GM12891 (cell line): ENCODE data around the gene OPRL1.
"Not testable (repeated sequence)": the region's sequence is repeated elsewhere in the genome, so short reads cannot be mapped to it uniquely, and the experiment has no call there.

Source experiments
- DNase-seq: peaks from one replicate; pipeline ENCODE4 v3.0.0; 2011; ENCODE audit warnings: low spot score; ENCODE audit not compliant: insufficient read length
- FAIRE-seq: peaks from 2 replicates; lab custom pipeline; 2011; peaks lifted over from hg19 to GRCh38; lab: Jason Lieb, UNC
- PAX5 ChIP-seq: IDR thresholded peaks from 2 replicates; pipeline ENCODE4 v1.6.1; 2011; ENCODE audit warnings: low read length, moderate library complexity, mild to moderate bottlenecking; ENCODE audit not compliant: insufficient read depth, severe bottlenecking
- POLR2A ChIP-seq: IDR thresholded peaks from 2 replicates; pipeline ENCODE4 v1.6.1; 2011; ENCODE audit warnings: low read depth, low read length, control low read depth
- POLR2AphosphoS5 ChIP-seq: IDR thresholded peaks from 2 replicates; pipeline ENCODE4 v1.6.1; 2011; ENCODE audit warnings: low read depth, low read length, control low read depth
- POU2F2 ChIP-seq: IDR thresholded peaks from 2 replicates; pipeline ENCODE4 v1.6.1; 2011; ENCODE audit warnings: low read depth, mild to moderate bottlenecking, control low read depth, low read length, moderate library complexity
- SPI1 ChIP-seq: IDR thresholded peaks from 2 replicates; pipeline ENCODE4 v1.6.1; 2011; ENCODE audit warnings: low read depth, low read length, control low read depth
- TAF1 ChIP-seq: IDR thresholded peaks from 2 replicates; pipeline ENCODE4 v1.6.1; 2011; ENCODE audit warnings: low read depth, low read length, control low read depth

Gene OPRL1

DNA sequence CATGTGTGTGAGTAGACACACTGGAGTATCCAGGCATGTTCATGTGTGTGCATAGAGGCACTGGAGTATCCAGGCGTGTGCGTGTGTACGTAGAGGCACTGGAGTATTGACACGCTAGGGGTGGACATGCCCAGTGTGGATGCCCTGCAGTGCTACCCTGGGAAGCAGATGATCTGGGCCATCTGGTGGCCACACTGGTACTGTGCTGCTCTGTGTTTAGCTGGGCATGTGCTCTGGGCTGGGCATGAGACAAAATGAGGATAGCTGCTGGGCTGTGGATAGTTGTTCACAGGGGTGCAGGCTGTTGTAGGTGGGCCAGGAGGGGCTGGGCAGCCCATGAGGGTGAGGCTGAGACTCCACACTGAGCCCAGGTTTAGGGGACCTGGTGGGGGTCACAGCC lies 51.5 kb downstream of the OPRL1 start:
- DNase-seq (no peak), FAIRE-seq (no peak)
- no peak for TF ChIP-seq POU2F2
- TF ChIP-seq PAX5, result no peak
- TF ChIP-seq SPI1, result no peak

DNA sequence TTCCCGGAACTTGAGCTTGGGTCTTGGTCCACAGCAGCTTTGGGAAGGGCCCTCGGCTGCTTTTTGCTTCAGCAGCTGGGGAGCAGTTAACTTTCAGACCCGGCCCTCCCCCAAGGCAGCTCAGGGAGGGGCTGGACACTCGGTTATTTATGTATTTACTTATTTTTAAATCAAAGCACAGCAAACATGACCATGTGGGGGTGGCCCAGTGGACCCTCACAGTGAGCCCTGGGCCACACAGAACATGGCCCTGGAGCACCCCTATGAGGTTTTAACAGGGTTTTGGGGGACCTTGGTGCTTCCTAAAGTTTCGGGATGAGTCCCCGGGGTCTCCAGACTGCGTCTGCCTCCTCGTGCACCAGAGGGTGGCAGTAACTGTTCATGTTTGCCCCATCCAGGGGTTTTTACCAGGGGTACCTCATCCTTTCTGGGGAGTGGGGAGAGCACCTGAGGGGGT lies 54.1 kb downstream of the OPRL1 start:
- no peak for FAIRE-seq

DNA sequence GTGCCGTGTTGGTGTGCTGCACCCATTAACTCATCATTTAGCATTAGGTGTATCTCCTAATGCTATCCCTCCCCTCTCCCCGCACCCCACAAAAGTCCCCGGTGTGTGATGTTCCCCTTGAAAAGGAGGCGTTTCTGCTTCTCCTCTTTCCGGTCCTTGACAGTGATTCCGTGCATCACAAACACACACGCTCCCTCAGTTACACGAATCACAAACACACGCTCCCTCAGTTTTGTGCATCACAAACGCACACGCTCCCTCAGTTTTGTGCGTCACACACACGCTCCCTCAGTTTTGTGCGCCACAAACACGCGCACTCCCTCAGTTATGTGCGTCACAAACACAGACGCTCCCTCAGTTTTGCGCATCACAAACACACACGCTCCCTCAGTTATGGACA lies 54.9 kb downstream of the OPRL1 start:
- not testable (repeated sequence) for DNase-seq, FAIRE-seq

More for the DNA sequence above, 54.1 kb downstream of the OPRL1 start:
- TF ChIP-seq POLR2AphosphoS5 (no peak), POLR2A (no peak), SPI1 (no peak), PAX5 (no peak)
- DNase-seq, result no peak

DNA sequence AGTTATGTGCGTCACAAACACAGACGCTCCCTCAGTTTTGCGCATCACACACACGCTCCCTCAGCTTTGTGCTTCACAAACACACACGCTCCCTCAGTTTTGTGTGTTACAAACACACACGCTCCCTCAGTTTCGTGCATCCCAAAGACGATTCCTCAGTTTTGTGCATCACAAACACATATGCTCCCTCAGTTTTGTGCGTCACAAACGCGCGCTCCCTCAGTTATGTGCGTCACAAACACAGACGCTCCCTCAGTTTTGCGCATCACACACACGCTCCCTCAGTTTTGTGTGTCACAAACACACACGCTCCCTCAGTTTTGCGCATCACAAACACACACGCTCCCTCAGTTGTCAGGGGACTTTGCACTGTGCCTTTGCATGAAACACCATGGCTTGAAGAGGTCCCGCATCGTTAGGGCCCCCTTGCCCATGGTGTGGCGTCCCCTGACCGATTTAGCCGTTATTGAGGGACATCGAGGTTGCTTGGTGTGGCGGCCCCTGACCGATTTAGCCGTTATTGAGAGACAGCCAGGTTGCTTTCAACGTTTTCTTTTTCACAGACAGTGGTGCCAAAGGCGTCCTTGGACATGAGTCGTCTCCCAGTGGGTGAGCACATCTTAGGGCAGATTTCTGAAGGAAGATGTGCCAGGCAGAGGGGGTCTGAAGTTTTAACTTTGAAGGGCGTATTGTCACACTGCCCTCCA lies 56.3 kb downstream of the OPRL1 start:
- DNase-seq, result no peak
- no peak for FAIRE-seq
- TF ChIP-seq POU2F2 (no peak), POLR2A (no peak), SPI1 (no peak), PAX5 (no peak), TAF1 (no peak), POLR2AphosphoS5 (no peak)

DNA sequence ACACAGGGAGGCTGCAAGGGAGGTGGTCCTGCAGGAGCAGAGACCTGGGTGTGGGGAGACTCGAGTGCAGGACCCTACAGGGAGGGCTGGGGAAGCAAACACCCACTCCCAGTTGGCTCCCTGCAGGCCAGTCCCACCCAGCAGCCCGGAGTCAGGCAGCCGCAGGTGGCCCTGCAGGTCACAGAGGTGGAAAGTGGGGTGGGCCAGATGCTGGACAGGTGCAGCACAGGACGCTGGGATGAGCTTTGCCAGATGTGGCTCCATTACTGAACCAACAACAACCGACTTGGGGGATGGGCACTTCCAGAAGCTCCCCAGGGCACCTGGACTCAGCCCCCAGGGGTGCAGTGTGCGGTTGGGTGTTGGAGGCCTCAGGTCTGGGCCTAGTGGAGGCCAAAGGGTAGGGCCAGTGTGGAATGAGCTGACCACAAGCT lies 57.7 kb downstream of the OPRL1 start:
- FAIRE-seq, result no peak
- TF ChIP-seq POU2F2 (no peak), SPI1 (no peak), POLR2AphosphoS5 (no peak), TAF1 (no peak), PAX5 (no peak)

DNA sequence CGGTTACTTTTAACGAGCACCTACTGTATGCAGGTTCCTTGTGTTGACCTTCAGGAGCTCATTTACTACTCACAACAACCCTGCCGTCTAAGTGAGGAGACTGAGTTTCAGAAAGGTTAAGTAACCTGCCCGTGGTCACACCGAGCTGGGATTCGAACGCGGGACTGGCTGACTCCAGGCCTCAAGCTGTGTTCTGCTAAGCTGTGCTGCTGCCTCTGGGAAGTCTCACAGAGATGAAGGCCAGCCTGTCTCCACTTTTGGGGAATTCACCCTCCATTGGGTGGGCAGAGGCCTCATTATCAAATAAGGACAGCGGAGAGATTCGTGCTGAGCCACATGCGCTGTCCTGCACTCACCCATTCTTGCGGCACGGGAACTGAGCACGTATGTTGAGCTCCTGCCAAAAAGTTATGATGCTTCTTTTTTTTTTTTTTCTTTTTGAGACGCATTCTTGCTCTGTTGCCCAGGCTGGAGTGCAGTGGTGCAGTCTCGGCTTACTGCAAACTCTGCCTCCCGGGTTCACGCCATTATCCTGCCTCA lies 58.5 kb downstream of the OPRL1 start:
- TF ChIP-seq POLR2AphosphoS5, result no peak
- no peak for TF ChIP-seq PAX5
- TF ChIP-seq TAF1, result no peak
- TF ChIP-seq POU2F2, result no peak
- TF ChIP-seq SPI1, result no peak
- no peak for TF ChIP-seq POLR2A
- DNase-seq (no peak), FAIRE-seq (no peak)

More for the DNA sequence above, 57.7 kb downstream of the OPRL1 start:
- DNase-seq, result no peak

DNA sequence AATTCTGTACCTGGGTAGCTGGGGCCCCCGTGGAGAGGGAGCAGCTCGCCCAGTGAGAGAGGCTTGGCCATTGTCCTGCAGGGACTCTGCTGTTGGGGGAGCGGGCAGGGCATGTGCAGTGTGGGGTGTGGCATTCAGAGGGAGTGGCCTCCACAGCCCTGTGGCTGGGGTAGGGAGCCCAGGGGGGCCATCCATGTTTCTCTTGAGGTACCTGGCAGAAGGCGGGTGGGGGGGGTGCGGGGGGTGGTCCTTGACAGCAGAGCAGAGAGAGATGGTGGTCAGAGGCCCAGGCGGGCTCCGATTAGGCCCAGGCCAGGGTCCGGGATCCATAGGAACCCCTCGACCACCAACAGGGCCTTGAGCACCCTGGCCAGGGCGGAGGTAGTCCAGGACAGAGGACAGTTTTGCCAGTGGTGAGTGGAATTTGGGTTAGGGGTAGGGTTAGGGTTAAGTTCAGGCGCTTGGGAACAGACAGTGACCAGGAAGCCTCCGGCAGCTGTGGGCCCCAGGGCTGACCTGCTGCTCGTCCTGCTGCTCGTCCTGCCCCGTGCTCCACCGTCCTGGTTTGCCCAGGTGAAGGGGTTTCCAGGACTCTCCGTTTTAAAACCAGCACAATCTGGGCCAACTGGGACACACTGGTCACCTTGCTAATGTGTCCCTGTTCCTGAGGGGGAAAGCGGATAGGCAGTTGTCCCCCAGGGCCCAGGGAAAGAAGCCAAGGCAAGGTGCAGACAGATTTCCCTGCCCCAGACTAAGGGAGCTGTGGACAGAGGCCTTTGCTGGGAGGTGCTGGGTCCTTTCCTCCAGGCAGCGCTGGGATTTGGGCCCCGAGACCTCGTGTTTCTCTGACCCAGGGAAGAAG lies 59.5 kb downstream of the OPRL1 start:
- FAIRE-seq (no peak), DNase-seq (no peak)

DNA sequence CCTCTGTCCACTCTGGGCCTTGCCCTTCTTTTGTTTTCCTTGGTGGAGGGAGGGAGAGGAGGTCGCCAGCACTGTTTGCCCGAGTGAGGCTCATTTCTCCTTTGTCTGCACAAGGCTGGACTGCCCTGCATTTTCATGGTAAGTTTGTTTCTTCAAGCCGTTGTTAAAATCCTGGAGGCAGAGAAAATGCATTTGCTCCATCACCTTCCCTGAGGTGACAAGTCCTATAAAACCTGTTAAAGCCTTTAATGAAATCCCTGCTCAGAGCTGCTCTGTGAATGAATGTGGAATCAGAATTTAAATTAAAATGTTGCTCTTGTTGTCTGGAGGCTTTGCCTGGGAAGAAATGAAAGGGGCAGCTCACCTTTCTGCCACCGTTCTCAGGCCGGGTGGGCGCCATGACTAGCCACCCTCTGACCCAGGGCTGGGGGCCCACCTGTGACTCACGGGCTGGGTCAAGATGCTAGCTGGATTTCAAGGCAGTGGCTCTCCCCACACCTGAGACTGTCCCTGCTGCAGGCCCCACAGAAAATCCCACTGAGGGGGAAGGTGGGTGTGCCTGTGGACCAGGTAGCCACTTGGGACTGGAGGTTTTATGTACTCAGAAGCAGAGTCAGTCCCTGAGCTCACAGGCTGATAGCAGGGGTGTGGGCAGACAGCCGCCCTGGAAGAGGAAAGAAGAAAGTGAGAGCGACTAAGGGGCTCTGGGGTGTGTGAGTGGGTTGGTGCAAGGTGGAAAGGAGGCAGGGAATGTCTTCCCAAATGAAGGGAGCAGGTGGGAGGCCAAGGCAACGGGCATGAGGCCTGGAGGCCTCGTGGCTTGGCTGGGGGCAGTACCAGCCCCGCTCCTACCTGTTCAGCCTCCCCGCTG lies 60.4 kb downstream of the OPRL1 start:
- no peak for TF ChIP-seq SPI1
- no peak for TF ChIP-seq POLR2AphosphoS5
- no peak for TF ChIP-seq POU2F2
- no peak for TF ChIP-seq POLR2A
- DNase-seq (no peak), FAIRE-seq (no peak)

More for the DNA sequence above, 59.5 kb downstream of the OPRL1 start:
- TF ChIP-seq POLR2A (no peak), POLR2AphosphoS5 (no peak)

DNA sequence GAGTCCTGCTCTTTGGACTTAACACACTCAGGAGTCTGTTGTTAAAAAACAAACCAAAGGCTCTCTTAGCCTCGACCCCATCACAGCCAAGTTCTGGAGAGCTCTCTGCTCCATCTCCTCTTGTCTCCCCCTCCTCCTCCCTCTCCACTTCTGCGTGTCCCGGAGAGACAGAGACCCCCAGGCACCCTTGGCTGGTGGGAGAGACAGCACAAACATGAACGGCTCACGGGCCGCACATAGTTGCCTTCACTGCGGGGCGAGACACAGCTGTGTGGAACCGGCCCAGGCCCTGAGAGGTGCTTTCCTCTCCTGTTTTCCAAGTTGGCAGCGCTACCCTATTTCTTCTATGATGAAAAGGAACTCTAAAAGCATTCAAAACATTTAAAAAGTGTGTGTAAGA lies 61.1 kb downstream of the OPRL1 start:
- DNase-seq (no peak), FAIRE-seq (no peak)
- TF ChIP-seq PAX5, result no peak
- TF ChIP-seq POLR2AphosphoS5, result no peak
- TF ChIP-seq SPI1, result no peak
- TF ChIP-seq POLR2A, result no peak
- no peak for TF ChIP-seq TAF1
- TF ChIP-seq POU2F2, result no peak

DNA sequence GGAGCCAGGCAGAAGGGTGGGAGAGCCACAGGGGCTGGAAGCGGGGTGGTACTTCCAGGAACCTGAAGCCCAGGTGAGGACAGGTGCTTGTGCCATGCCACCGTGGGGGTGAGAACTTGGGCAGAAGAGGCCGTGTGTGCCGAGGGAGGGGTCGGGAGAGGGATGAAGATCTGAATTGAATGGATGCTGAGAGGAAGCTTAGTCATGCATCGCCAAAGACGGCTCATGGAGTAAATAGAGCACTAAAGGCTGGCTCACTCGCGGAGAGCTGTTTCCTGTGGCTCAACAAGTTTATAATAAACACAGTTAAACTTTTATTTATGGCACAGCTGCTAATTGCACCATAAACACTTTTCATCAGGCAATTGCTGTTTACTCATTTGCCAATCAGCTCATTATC lies 62.7 kb downstream of the OPRL1 start:
- FAIRE-seq (no peak), DNase-seq (no peak)
- no peak for TF ChIP-seq POLR2AphosphoS5
- no peak for TF ChIP-seq POU2F2
- TF ChIP-seq SPI1, result no peak
